Sigmoid colon (tissue), 4 donors: Measurements from ENCODE around the gene SBK3.

ENCODE experiments used
- CTCF ChIP-seq, 4 experiments: fragments of 450-650 bp in 3 of 4; fragments of 200-600 bp in 1 of 4; IDR thresholded peaks; one replicate each; pipeline ENCODE4 v1.5.1; 2016 to 2019; ENCODE audit warnings: antibody characterized with exemption in 4 of 4, mild to moderate bottlenecking in 3 of 4, moderate library complexity in 2 of 4
- POLR2A ChIP-seq, 2 donors: fragments of 450-650 bp; IDR thresholded peaks; one replicate each; pipeline ENCODE4 v1.6.1; 2016; ENCODE audit warnings: antibody characterized with exemption in 2 of 2, mild to moderate bottlenecking in 2 of 2, moderate library complexity in 2 of 2
- POLR2AphosphoS5 ChIP-seq, 4 donors: sonication (generic); formaldehyde crosslinking; IDR thresholded peaks; one replicate each; pipeline ENCODE4 v1.6.1; 2017; ENCODE audit warnings: antibody characterized with exemption in 4 of 4

- TF ChIP-seq POLR2A (IDR thresholded peaks at IDR 0.05) (no peak), POLR2AphosphoS5 (IDR thresholded peaks at IDR 0.05) (no peak), CTCF (IDR thresholded peaks at IDR 0.05) (no peak)
Observed at GRCh38 chr19:55593096-55593772, 47.9 kb upstream of the SBK3 start.
